A204.1 (cell line): Measurements from ENCODE around the gene RPS6KL1.

Source experiments
- FAIRE-seq: peaks from 2 replicates; lab custom pipeline; 2012; peaks lifted over from hg19 to GRCh38; lab: Jason Lieb, UNC

The RPS6KL1 gene

DNA sequence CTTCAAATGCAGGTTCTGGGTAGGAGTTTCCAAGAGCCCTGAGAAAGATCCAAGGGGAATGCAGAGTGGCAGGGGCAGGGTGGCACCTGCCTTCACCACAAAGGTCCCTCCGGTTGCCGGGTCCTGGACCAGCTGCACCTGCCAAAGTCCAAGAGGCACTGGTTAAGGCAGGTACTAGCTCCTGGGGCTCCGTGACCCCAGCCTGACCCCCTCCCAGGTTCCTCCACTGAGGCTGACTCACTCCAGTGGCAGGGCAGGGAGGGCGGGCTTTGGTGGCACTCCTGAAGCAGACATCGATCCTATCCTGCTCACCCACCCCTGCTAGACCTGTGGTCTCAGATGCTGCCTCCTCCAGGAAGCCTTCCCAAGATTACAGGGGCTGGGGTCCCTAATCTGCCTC is 11.4 kb downstream of the RPS6KL1 start:
- FAIRE-seq, result no peak

DNA sequence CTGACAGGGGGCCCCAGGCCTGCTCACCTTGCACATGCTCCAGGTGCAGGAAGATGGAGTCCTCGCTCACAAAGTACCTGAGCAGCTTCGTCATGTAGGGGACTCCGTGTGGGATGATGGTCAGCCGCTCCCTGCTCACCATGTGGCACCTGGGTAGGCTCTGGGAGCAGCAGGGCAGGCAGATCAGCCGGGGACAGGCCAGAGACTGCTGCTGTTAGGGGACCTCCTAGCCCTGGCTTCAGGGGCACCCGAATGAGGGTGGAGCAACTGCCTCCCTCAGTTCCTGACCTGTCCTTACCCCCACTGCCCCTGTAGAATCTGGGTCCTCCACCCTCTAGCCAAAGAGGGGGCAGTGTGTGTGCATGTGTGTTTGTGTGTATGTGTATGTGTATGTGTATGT is 11.8 kb downstream of the RPS6KL1 start:
- FAIRE-seq, result no peak

DNA sequence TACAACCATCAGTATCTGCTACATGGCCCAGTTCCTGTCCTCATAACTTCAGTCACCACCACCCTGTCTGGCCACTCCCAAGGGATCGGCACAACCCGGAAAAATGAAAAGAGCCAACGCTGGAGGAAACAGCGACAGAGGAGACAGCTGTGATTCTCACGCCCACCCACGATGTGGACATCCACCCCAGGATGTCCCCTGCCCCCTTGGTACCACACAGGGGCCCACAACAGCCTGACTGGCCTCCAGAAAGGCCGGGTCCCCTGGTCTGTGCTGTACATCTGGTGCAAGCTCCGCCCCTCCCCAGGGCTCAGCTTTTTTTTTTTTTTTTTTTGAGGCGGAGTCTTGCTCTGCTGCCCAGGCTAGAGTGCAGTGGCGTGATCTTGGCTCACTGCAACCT is 12.5 kb downstream of the RPS6KL1 start:
- no peak for FAIRE-seq

DNA sequence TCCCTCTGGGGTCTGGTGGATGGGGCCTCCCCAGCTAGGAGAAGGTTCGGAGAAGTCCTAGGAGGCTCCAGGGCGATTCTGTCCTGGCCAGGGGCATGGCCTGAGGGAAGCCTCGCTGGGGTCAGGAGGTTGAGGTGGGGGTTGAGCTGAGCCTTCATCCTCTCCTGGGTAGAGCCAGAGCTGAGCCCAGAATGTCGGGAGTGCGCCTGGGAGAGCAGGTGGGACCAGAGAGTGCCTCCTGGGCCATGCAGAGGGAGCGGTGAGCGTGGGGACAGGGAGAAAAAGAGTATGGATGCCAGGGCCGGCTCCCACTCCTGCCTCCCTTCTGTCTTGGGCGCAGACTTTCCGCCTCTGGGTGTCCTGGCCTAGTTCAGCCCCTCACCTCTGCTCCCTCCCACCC is 13.1 kb downstream of the RPS6KL1 start:
- FAIRE-seq, result no peak

DNA sequence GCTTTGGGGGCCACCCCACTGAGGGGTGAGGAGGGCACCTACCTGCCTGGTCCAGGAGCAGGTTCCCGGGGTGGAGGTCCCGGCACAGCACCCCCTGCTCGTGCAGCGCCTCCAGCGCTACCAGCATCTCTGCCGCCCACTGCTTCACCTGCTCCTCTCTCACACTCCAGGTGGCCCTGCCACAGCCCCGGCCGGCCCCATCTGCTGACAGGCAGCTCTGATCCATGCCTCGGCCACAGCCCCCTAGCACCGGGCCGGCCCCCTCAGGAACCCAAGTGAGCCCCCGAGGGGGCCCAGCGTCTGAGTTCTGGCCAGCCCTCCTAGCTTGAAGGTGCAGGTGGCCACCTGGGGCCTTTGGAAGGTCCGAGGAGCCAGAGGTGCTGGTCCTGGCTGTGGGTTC is 13.6 kb downstream of the RPS6KL1 start:
- FAIRE-seq, result no peak

DNA sequence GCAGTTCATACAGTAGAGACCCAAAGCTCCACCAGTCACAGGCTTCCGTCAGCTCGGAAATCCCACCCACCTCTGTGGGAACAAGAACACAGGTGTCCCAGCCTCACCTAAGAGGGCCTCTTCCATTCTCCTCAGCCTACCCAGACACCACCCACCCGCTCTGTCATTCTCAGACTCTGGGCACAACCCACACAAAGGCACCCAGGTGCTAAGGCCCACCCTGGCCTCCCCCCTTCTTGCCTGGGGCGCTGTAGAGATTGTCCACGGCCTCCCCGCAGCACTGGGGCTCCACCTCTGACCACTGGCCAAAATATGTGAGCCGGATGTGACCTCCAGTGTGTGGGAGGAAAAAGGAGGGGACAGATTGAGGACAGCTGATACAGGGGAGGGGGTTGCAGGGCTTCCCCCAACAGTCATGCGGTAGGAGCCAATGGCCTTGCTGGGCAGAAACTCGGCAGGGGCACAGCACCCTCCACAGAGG is 14.2 kb downstream of the RPS6KL1 start:
- no peak for FAIRE-seq

DNA sequence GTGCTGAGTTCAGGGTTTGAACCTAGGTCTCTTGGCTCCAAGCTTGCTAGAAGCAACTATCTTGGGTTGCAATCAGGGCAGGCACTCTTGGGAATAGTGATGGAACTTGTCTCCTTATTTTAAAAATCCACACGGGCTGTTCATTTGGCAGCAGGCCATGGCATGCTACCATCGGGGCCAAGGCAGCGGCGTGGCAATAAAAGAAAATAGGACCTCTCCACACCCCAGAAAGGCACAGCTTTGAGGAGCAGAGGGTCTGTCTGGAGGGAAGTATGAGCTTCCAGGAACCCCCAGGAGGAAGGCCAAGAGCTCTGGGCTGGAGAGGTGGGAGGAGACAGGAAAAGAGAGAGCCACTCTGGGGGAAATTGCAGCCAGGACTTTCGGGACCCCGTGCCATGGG is 15.3 kb downstream of the RPS6KL1 start:
- FAIRE-seq, result no peak

DNA sequence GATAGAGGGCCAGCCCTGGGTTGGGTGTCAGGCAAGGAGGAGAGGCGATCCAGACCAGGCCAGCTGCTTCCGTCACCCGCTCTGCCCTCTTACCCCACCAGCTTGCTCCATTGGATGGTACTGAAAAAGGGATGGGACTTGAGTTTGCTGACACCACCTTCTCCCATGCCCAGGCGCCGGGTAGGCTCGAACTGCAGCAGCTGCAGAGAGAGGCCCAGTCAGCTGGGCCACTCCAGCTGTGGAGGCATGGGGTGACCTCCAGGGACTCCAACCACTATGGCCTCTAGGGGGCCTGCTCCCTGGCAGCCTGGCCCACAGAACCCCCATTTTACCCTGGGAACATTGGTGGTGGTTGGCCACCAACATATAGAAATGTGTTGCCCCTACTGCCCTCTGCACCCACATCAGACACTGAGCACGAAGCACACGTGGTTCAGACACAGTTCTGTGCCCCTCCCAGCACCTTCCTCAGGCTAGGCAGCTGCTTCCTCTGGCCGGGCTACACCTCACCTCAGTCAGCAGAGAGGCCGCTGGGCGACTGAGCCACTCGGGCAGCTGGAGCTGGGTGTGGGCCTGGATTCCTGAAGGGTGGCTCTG is 16.0 kb downstream of the RPS6KL1 start:
- no peak for FAIRE-seq

DNA sequence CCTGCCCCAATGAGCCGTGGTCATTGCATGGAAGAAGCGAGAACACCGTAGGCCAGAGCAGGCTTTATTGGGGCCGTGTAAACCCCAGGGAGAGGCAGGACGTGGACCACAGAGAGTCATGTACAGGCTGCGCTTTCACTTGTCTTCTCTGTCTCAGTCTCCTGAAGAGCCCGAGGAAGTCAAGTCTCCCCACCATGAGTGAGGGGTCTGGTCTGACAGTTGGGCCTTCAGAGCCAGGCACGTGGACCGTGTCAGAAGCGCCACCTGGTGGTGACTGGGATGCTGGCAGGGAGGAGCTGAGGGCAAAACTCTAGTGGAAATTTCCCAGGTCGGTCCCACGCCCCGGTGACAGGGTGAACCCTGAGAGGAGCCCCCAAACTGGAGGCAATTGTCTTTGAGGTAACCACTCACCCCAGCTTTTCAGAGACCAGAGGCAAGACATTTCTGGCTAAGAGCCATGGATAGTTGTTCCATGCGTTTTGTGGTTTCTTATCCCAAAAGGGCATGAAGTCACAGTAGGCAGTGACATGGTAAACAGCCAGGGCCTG is 17.4 kb downstream of the RPS6KL1 start:
- no peak for FAIRE-seq

DNA sequence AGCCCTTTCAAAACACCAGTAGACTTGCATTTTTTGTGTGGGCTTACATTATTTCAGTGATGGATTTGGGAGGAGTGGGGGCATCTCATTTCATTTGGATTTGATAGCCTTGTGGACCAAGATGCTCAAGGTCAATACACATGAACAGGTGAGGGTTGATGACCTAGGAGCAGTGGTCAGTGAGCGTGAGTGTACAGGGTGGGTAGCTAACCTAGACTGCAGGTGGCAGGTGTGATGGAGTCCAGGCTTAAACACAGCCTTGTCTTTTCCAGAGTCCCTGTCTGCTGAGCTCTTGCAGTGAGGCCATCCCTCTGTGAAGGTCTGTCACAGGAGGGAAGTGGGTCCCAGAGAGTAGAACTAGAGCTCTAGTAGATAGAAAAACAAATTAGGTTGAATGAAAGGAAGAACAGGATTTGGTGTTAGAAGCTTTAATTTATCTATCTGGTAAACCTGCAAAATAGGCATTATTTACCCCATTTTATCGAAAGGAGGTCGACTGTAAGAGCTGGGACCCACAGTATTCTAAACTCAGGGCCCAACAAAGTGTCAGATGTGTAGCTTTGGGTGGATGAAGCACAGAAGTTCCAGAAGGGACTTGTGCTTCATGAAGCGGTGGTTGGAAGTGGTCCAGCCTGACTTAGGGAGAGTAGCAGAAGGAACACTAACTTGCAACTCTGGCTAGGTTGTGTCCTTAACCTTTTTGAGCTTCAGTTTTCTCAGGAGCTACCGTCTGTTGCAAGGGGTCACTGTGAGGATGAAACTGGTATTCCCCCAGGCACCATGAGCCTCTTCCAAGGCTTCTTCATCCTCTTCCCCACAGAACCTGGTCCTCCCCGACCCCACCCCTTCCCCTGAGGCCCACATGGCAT is 18.2 kb downstream of the RPS6KL1 start:
- FAIRE-seq, result no peak

DNA sequence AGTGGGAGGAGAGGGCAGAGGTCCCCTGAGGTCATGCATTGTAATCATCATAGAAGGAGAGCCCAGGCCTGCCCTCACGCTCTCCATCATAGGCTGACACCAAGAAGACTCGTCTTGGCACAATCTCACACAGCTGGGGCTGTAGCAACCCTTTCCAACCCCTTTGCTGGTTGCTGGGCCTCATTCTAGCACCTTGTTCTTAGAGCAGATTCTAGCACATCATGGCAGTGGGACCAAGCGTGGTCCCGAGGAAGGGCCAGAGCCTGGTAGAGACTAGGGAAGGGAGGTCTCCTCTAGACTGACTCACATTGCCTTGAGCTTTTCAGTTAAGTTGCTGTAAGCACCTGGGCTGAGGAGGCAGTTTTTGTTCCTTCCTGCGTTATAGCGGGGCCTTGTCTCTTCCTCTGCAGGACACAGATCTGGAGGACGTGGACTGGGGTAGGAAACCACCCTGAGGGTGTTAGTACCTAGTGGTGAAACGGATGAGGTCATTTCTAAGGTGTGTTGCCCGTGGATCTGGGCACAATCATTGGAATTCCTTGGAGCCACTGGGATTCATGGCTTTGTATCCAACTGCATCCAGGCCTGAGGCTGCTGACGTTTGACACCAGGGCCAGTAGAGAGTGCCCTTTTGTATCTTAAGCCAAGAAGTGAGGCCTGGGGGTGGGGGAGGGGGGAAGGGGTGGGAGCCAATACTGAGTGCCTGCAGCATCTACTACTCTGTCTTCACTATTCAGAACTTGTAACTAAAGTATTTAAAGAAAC is 19.9 kb downstream of the RPS6KL1 start:
- no peak for FAIRE-seq

DNA sequence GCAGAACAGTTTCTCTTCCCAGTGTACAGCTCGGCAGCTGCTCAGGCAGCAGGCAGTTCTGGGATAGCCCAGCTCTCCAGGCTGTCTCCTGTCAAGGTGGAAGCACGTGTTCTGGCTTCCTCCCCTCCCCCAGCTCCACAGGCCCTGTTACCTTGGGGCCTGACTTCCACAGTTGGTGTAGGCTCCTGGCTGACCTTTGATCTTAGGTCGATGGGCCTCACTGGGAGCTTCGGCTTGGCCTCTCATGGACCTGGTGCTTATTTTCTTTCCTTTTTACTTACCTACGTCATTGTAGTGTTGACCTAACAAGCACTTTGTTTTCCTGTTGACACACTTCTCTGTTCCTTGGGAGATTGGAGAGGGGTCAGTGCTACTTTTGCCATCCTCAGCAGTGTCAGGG is 24.4 kb downstream of the RPS6KL1 start:
- no peak for FAIRE-seq

DNA sequence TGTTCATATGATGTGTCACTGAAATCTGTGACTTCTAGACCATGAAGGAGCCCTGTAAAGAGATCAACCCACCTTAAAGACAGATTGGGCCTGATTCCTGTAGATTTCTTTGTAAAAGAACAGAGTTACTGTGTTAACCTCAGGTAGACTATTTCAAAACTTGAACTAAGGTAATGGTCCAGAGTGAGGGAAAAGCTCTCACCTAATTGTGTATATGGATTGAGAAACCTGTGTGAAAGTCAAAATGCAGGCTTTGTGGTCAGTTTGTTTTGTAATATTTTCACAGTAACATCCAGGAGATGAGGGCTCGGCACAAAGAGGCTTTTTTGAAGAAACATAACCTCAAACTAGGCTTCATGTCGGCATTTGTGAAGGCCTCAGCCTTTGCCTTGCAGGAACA is 25.0 kb downstream of the RPS6KL1 start:
- FAIRE-seq, result no peak

DNA sequence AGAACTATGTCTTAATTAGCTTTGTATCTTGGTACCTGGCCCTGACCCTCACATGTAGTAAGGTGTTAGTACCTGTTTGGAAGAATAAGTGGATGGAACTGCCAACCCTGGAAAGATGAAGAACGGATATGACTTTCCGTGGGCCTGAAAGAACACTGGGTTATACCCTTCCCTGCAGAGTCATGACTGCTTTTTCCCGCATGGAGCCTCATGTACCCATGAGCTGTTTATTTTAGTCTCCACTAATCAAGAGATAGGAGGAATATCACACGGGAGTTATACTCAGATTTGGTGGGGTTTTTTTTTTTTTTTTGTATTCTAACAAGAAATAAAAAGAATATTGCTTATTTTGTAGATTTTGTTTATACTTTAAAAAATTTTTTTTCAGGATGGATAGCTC is 25.4 kb downstream of the RPS6KL1 start:
- no peak for FAIRE-seq

DNA sequence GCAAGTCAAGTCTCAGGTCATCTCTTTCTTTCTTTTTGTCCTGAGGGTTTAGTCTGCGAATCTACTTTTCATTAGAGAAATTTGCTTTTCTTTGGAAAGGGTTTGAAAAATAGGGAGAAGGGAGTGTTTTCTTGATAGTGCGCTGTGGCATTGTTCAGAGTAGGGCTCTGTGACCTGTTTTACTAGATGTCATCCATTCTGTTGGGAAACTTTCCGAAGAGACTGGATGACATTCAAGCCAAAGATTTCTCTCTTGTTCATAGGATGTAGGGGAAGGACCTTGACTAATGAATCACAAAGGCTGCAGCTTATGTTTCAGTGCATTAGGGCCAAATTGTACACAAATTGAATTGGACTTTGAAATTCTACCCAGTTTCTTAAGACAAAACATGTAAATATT is 26.7 kb downstream of the RPS6KL1 start:
- no peak for FAIRE-seq

DNA sequence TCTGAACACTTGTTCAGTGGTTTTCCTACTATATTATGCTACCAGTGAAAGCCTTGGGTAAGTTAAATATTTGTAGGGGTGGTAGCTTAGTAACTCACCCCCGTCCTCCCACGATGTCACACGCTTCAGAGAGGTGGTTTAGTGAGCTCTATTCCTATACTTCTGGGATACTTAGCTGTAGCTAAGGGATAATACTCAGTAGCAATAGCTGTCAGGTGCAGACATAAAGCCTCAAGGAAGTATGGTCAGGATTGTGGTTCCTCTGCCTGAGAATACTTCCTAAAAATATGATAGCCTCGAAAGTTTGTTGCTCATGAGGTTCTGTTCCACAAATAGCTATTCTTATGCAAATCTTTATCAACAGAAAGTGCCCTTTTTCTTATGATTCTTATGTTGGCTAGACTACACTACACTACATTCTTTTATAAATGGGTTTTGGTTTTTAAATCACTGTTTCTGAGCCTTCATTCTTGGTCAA is 29.4 kb downstream of the RPS6KL1 start:
- no peak for FAIRE-seq

DNA sequence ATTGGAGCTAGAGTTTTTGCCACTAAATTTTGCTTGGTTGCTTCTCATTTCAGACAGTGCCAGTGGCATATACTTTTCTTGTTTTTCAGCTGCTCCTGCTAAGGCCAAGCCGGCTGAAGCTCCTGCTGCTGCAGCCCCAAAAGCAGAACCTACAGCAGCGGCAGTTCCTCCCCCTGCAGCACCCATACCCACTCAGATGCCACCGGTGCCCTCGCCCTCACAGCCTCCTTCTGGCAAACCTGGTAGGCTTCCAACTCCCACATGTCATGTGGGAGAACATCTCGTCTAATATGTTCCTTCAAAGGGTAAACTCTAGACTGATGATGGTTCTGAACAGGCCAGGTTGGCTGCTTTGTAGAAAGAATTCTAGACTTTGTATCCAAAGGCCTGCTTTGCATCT is 30.3 kb downstream of the RPS6KL1 start:
- FAIRE-seq, result no peak

DNA sequence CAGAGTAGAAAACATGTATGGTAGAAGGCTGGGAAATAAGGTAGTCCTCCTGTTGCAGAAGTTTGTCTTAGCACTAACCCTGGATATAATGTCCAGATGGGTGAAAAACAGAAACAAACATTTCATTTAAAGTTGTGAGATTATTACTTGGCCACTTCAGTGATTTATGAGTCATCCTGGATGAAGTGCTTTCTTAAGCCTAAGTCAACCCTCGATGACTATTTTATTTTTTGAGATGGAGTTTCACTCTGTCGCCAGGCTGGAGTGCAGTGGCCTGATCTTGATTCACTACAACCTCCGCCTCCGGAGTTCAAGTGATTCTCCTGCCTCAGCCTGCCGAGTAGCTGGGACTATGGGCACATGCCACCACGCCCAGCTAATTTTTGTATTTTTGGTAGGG is 31.2 kb downstream of the RPS6KL1 start:
- FAIRE-seq, result no peak

DNA sequence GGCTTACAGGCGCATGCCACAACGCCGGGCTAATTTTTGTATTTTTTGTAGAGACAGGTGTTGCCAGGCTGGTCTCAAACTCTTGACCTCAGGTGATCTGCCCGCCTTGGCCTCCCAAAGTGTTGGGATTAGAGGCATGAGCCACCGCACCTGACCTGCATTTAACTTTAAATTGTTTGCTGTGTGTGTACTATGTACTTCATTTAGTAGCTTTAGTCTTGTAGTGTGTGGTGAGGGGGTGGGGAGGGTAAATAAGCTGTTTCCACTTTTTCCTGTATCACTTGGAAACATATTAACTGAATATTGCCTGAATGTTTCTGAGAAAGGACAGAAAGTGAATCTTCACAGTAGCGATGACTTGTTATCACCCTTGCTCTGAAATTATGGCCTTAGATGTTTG is 32.8 kb downstream of the RPS6KL1 start:
- no peak for FAIRE-seq

DNA sequence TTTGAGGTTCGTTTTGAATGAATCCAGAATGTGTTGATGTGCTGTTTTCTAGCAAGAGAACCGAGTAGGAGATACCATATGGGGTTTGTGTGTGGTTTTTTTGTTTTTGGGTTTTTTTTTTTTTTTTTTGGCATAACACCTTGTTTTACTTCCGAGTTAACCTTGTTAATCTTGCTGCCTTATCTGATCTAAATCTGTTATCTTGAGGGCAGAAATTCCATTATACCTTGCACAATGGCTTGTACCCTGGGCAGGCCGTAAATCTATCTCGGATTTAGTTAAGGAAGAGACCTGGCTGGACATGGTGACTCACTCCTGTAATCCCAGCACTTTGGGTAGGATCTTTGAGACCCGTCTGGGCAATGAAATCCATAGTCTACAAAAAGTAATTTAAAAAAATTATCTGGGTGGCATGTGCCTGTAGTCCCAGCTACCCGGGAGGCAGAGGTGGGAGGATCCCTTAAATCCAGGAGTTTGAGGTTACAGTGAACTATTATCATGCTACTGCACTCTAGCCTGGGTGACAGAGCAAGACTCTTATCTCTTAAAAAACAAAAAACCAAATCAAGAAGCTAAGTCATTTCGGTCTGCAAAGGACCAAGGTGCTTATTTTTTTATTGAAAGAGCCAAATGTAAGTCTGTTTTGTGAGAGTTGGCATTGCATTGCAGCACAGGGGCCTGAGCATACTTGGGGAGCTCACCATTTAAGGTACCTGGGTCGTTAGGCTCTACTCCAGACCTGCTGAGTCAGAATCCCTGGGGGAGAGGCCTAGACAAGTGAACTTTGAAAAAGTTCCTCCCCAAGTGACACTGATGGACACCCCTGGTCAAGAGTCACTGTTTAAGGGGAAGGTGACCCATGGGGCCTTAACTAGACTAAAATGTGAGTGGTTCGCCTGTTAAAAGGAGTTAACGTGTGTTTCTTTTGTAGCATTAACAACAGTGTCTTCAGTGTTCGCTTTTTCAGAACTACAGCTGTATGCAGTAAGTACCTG is 34.6 kb downstream of the RPS6KL1 start:
- no peak for FAIRE-seq

DNA sequence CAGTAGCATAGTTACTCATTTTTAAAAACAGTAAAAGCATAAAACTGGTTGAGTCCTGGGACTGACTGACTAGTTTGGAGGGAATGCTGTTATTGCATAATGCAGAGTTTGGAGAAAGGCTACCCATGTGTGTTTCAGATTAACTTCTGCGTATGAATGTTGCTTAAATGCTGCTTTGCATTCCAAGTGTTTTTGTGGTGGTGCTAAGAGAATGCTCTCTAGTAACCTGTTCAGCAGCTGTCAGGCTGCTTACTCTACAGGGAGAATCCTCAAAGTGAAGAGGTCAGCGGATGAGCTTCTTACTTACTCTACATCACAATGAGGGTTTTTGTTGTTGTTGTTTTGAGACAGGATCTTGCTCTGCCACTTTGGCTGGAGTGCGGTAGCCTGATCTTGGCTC is 37.1 kb downstream of the RPS6KL1 start:
- no peak for FAIRE-seq
